ENCODE measurements around the gene TBC1D22B.
"Not testable (repeated sequence)": the region's sequence is repeated elsewhere in the genome, so short reads cannot be mapped to it uniquely, and the experiment has no call there.

Gene TBC1D22B

DNA sequence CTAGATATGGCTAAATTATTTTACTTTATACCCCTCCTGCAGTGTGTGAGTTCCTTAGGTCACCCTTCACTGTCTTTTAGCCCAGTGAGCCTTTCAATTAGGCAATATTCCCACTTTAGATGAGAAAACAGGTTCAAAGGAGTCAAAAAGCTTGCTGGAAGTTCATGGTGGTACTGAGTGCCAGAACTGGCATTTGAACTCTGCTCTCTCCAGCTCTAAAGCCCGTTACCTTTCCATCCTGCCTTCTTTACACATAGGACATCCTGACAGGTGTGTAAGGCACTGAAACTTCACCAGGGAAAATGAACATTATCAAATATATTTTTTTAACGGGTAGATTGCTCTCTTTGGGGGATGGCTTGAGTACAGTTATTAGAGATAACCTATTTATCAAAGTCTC lies 11.5 kb downstream of the TBC1D22B start:
- DNase-seq = no peak

DNA sequence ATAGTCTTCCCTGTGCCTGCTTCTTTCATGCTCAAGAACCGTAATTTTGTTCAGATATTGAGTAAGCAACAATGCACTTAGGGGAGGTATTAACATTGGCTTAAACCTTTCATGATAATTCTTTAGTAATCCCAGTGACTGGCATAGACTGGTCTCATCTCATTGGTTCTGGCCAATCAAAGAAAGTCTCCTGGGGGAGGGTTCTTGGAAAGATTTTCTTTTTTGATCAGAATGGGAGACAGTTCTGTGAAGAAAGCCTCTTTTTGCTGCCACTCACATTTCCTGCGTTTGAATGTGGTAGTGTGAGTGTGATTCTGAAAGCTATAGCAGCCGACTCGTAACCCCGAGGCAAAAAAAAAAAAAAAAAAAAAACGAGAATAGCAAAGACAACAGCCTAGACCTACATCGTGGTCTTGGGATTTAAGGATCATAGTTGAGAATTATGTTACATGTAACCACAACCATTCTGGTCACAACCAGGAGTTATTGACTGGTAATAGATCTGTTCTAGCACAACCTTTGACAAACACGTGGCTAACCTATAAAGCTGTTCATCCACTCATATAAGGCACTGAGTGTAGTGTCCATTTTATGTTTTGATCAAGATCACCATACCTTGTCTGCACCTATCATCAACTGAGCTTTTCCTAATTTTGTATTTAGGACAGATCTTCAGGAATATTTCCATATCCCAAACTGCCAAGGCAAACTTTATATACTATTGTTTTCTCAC lies 15.4 kb downstream of the TBC1D22B start:
- DNase-seq = no peak

DNA sequence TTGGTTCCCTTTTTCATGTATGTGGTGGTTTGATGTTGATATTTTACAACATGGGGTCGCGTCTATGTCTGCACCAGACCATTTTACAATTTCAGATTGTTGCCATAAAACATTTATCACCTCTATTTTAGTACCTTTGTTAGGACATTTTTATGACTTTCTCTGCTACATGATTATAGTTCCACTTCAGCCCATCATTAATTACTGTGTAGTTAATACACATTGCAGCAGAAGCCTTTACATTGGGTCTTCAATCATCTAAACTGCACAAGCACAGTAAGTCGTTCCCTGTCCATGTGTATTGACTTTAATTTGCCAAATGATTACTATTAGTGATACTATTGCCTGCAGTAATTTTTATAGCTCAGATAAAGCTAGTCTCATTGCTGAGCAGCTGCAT lies 16.1 kb downstream of the TBC1D22B start:
- DNase-seq = no peak

DNA sequence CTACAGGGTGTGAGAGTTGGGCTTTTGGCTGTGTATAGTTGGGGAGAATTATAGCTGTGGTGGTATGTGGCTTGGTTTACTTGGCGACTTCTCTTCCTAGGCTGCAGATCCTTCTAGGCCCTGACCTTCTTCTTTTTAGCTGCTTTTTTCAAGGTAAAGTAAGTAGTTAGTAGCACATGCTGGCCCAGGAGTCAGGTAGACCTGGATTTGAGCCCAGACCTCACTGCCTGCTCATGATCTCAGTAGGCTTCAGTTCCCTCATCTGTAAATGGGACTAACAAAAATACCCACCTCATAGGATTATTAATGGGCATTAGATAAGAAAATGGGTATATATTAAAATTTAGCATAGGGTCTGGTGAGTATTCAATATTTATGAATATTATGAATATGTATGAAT lies 17.8 kb downstream of the TBC1D22B start:
- DNase-seq = no peak

DNA sequence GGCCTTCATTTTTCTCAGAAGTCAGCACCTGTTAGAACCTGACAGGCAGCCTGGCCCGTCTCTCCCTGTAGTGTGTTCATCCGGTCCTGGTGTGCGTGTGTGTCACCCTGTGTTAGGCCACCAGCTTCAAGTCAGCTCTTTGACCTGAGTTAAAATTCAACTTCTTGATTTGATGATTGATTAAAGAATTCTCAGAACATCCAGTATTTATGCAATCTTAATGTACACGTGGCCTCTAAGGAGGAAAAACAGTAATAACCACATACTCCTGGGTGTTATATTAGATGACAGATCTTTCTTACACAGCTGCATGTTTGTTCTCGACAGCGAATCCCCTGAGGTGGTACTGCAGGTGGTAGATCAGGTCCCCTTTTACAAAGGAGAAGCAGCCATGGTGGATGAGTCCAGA lies 19.4 kb downstream of the TBC1D22B start:
- DNase-seq = no peak

DNA sequence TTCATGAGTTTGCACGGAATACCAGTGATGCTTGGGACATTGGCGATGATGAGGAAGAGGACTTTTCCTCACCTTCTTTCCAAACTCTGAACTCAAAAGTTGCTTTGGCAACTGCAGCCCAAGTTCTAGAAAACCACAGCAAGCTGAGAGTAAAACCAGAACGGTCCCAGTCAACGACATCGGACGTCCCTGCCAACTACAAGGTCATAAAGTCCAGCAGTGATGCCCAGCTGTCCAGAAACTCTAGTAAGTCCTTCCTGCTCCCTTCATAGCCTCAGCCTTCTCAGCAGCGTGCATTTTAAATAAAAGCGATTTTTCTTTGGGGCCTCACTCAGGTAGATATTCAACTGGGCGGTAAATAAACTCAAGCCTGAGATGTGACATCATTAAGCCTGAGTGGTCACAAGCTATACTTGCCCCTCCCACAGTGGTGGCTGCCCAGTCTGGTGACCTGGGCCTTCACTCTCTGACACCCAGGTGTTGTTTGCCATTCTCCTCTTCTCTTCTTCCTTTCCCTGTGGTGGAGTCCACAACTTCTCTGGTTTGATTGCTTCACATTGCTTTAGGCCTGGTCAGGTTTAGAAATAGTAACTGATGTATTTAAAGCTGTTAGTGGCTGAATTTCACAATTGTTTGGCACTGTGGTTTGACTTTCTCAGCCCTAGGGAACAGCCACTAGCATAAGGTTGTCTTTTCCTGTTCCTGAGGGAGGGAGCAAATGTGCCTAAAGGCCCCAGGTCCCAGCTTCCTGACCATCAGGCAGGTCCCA lies 22.0 kb downstream of the TBC1D22B start:
- no peak for DNase-seq

DNA sequence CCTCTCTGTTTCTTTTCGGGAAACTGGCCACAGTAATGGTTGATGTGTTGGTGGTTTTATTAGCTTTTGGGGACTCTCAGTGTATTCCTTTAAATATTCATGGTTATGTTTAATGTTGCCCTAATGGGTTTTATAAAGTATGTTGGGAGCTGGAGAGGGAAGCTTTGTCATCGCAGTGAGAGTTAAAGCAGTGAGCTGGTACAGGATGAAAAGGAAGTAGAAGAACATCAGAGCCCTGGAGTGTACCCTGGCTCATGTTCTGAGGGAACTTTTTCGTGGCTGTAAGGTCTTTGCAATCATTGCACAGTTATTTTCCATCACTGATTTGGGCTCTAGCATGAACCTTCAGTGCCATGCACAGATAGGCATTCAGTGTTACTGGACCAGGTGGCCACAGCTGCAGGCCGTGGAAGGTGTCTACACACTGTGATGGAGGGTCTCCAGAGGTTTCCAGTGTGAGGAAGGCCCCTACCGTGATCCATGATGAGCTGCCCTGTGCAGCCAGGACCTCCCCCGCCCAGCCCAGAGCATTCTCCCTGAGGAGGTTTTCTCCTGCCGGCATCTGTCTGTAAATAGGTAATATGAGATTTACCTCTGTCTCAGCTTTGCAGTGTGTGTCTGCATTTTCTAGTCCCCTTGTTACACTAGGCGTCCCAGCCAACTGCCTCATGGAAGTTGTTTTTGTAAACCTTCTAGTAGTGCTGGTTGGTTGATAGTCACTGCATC lies 22.8 kb downstream of the TBC1D22B start:
- DNase-seq = no peak

GRCh38 chr6:37282371-37282770 lies 24.8 kb downstream of the TBC1D22B start:
- DNase-seq = no peak

DNA sequence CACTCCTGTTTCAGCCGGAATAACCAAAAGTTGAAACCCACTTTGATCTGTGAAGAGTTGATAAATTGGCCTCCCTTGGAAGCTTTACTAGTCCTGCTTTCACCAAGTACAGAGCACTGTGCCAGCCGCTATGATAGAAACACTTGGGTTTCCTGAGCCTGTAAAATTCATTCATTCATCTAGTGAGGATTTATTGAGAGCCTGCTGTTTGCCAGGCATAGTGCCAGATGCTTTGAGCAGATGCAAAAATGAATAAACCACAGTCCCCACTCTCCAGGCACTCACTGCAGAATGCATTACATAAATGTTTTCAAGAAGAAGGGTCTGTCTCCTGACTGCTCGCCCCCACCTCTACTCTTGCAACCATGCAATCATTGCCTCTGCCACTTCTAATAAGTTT lies 25.7 kb downstream of the TBC1D22B start:
- no peak for DNase-seq

GRCh38 chr6:37283671-37284151 lies 26.1 kb downstream of the TBC1D22B start:
- no peak for DNase-seq

DNA sequence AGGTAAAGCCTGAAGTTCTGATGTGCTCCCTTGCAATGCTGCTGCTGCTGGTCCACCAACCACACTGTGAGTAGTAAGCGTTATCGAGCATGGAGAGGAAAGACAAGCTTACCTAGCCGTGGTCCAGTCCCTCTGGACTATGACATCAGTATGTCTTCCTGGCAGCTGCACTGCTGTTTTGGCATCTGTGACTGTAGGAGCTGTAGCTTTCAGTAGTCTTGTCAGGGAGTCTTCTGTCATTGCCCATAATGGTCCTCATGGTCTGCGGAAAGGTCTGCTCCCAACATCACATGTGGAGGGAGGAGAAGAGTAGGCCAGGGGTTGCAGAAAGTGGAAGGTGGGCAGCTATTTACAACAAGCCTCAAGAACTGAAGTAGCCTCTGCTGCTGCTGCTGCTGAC lies 27.2 kb downstream of the TBC1D22B start:
- DNase-seq = no peak

DNA sequence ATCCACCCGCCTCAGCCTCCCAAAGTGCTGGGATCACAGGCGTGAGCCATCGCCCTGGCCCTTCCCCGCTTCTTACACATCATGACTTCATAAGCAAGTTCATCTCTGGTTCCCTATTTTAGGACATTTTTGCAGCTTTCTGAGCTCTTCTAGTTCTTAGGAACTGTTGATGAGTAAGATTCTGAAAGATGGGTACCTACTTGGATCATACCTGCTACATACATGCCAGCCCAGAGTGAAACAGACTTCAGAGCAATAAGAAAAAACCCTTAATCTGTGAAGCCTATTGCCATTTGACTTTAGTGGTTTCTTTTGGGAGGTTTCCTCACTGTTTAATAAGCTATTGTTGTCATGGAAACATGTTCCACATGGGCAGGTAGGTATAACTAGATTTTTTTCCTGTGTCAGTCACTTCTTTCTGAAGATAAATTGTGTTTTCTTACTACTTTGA lies 28.3 kb downstream of the TBC1D22B start:
- no peak for DNase-seq

DNA sequence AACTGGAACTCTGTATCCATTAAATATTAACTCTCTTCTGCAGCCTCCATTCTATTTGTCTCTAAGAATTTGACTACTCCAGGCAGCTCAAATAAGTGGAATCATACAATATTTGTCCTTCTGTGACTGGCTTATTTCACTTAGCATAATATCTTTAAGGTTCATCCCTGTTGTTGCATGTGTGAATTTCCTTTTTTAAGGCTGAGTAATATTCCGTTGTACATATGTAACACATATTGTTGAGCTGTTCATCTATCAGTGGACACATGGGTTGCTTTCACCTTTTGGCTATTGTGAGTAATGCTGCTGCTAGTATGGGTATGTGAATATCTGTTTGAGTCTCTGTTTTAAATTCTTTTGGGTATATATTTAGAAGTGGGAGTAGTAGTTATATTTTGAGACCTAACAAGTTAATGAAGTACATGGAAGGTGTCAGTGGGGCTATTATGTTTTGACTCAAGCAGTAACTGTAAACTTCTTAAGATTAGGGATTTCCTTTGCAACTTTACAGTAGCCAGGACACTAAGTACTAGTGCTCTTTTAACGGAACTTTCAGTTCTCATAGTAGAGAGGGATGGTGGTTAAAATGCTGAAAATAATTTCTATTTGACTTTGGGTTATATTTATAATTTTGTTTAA lies 30.1 kb downstream of the TBC1D22B start:
- DNase-seq = no peak

- DNase-seq = no peak
Measured at GRCh38 chr6:37288247-37288646, 30.7 kb downstream of the TBC1D22B start.

DNA sequence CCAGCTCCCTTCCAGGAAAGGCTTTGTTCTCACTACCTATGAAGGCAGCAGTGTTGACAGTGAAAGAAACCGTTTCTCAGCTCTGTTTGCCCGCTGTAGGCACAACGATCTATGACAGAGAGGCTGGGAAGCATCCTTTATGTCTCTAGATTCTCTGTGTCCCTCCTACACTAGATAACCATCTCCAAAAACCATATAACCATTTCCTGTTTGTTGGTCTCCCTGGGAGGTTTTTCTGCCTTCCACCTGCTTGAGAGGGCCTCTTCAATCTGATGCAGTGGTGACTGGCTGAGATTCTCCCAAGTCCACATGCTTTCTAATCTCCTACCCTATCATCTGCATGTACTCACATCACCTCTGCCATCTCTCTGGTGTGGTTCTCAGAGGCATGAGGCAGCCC lies 32.4 kb downstream of the TBC1D22B start:
- no peak for DNase-seq

DNA sequence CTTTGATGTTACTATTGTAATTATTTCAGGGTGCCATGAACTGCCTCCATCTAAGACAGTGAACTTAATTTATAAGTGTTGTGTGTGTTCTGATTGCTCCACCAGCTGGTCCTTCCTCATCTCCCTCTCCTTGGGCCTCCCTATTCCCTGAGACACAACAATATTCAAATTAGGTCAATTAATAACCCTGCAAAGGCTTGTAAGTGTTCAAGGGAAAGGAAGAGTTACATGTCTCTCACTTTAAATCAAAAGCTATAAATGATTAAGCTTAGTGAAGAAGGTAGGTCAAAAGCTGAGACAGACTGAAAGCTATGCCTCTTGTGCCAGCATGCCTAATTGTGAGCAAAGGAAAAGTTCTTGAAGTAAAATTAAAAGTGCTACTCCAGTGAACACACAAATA lies 35.9 kb downstream of the TBC1D22B start:
- no peak for DNase-seq

- DNase-seq = not testable (repeated sequence)
Measured at GRCh38 chr6:37297637-37298036, 40.1 kb downstream of the TBC1D22B start.

DNA sequence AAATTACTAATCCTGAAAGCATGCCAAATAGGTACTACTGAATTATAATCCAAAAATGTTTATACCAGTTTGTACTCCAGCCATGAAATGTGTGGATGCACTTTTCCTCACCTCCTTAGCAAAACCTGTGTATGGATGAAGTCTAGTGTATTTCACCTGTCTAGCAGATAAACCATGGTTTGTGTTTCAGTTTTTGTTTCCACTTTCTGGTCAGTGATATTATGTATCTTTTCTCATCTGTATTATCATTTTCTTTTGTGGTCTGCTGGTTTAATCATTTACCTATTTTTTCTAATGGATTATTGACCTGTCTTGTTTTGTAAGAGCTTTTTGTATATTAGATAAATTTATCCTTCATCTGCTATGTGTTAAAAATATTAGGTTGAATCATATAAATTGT lies 41.4 kb downstream of the TBC1D22B start:
- no peak for DNase-seq

DNA sequence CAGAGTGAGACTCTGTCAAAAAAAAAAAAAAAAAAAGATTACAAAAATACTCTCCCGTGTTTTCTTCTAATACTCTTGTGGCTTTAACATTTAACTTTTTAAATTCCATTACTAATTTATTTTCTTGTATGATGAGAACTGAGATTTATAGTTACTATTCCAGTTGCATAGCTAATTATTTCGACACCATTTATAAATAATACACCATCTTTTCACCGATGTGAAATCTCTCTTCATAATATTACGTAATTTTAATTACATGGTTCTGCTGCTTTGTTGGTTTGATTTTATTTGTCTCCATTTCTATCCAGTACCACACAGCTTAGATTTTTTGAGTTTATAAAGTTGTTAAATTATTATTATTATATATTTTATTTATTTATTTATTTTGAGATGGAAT lies 42.4 kb downstream of the TBC1D22B start:
- no peak for DNase-seq

DNA sequence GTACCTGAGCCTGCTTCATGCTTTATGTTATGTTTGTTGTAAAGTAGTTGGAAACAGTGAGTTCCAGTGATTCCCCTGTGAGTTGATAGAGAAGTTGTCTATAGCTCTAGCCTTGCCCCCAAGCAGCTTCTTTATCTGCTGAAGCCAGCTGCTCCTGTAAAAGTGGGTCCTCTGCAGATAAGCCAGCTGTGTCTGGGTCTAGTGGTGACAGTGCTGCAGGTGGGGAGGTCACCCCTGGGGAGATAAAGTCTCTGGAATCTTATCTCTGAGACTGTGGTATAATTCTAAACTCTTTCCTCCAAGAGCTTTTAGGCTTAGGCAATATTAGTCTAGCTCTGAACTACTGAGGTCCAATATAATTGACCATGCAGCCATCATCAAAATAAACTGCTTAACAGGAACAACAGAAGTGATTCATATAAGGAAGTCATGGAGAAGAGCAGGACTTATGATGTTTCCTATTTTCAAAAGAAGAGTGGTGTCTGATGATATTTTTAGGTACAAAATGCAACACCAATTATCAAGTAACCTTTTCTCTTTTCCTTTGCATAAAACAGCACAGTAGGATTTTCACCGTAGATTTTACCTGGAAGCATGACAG lies 44.6 kb downstream of the TBC1D22B start:
- no peak for DNase-seq

DNA sequence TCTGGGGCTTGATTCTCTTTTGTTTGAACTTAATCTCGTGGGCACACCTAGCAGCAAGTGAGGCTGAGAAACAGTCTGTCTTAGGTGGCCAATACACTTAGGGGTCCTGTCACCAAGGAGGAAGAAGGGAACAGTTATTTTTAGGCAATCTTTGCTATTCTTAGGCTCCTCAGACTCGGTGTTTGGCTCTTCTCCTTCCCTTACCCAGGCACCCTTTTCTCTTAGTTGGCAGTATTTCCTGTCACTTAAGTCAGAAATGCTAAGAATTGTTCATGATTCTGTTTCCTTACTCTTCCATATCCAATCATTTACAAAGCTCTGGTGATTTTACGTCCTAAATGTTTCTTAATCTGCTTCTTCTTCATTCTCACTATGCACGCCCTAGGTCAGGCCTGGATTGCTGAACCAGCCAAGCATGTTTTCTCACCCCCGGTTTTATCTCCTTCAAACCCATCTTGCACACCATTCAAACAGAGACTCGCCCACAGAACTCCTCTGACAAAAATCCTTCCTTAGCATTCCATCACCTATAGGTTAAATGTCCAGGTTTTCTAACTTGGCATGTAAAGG lies 45.6 kb downstream of the TBC1D22B start:
- DNase-seq = no peak

DNA sequence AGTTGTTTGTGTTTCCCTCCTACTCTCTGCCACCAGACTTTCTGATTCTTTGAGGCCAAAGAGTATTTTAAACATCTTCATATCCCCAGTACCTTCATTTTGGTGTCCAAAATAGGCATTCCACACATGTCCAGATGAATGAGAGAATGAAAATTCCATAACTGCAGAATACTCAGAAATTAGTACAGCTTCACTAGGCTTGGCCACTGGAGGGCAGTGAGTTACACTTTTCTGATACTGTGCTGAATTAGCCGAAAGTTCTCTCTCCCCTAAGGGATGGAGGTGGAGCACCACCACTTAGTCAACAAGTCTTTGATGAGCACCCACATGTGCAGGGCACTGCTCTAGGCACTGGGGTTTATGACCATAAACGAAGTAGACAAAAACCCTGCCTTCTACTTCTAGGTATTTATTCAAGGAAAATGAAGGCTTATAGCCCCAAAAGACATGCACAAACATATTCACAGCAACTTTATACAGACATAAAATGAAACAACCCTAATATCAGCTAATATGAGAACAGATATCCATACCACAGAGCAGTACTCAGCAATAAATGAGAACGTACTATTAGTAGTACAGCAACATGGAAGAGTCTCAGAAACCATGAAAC lies 46.4 kb downstream of the TBC1D22B start:
- DNase-seq = no peak
